Ovary (tissue), 9 donors: ENCODE measurements around the gene GAS2L1. TPM values are rescaled to one million over a fixed set of nuclear protein-coding genes. Genes with fewer than 3 reads are reported as not detected.

Experiments used
- microRNA-seq, 3 donors: library from miRNA; unstranded; fragments of <30 nt; microRNA quantifications; one replicate each; pipeline versions ENCODE4 to v1.2.0, GENCODE V29; 2019 to 2020
- polyA plus RNA-seq, 2 donors: library from polyadenylated mRNA; stranded (reverse); fragments of 200-250 nt in 1 of 2; fragments of 350-450 nt in 1 of 2; fragmentation: Illumina TruSeq in 1 of 2; extraction: RNeasy Lipid Tissue Mini Kit (QIAGEN cat#74804) in 1 of 2; gene quantifications; one replicate each; pipeline ENCODE4 v1.2.3, GENCODE V29; 2013 to 2014
- small RNA-seq: library from RNA; depleted of rRNA; stranded (forward); fragments of <200 nt; gene quantifications from one replicate; pipeline ENCODE3, GENCODE V24; 2016
- total RNA-seq, 7 donors: library from RNA; depleted of rRNA in 2 of 7; stranded (reverse); fragments of >200 nt in 2 of 7; fragmentation: NEBNext Ultra II Directional in 3 of 7; extraction: Animal tissue kit (Norgen Biotek cat#: 25700) in 3 of 7; gene quantifications; one replicate each; pipeline versions ENCODE4 v1.1.0 to v1.2.4, GENCODE V29; 2016 to 2023
- donor health status: DM: no; HTN: no; CAD: no; lungs with moderate emphysema.
- donor health status: DM: no; HTN: no; CAD: no.
- donor health status: Bipolar disorder and iron deficiency.
- donor health status: DM: yes; HTN: yes; CAD: no.
- donor health status: DM: no; HTN: no; CAD: no.
- donor health status: DM: yes; HTN: yes; CAD: no.

The GAS2L1 gene
- total and polyA plus RNA-seq, 9 donors = 2.1 to 21.0 (median 9.8) TPM

Small RNAs within 50 kb of the gene (microRNA-seq; reads per million reads assigned to microRNA genes)
- 5.4 to 16.6 (median 12.6) reads per million in 3 donors for gene MIR3653

Small RNAs within 50 kb of the gene (small RNA-seq; reads per million reads assigned to genes)
- not detected for gene MIR3653

Other genes with a start within 250 kb of the GAS2L1 start
- under 1 TPM in 5 of 7 donors, not detected in 2; 0.32 to 0.92 (median 0.35) TPM for gene C22orf31, start 244.8 kb upstream of the GAS2L1 start, total RNA-seq
- gene C22orf31, start 244.8 kb upstream of the GAS2L1 start, polyA plus RNA-seq = under 1 TPM; 0.20 to 0.73 TPM
- 10 to 100 TPM; 20.5 to 49.5 (median 40.1) TPM for gene KREMEN1, start 233.6 kb upstream of the GAS2L1 start, total RNA-seq
- gene KREMEN1, start 233.6 kb upstream of the GAS2L1 start, polyA plus RNA-seq = 10 to 100 TPM; 15.4 to 32.6 TPM
- 10 to 100 TPM in 1 of 7 donors, 1 to 10 TPM in 6; 6.7 to 10.8 (median 8.6) TPM for gene EMID1, start 100.8 kb upstream of the GAS2L1 start, total RNA-seq
- gene EMID1, start 100.8 kb upstream of the GAS2L1 start, polyA plus RNA-seq = 10 to 100 TPM in 1 of 2 donors, 1 to 10 TPM in 1; 2.6 to 11.2 TPM
- gene RHBDD3, start 38.7 kb upstream of the GAS2L1 start, total RNA-seq = 10 to 100 TPM; 16.9 to 26.8 (median 19.4) TPM
- gene RHBDD3, start 38.7 kb upstream of the GAS2L1 start, polyA plus RNA-seq = 10 to 100 TPM in 1 of 2 donors, 1 to 10 TPM in 1; 4.2 to 22.5 TPM
- 100 to 1,000 TPM; 127 to 191 (median 170) TPM for gene EWSR1, start 38.4 kb upstream of the GAS2L1 start, total RNA-seq
- 100 to 1,000 TPM; 136 to 175 TPM for gene EWSR1, start 38.4 kb upstream of the GAS2L1 start, polyA plus RNA-seq
- gene RASL10A, start 9.0 kb downstream of the GAS2L1 start, total RNA-seq = under 1 TPM in 4 of 7 donors, not detected in 3; 0.22 to 0.53 (median 0.41) TPM
- under 1 TPM; 0.30 to 0.45 TPM for gene RASL10A, start 9.0 kb downstream of the GAS2L1 start, polyA plus RNA-seq
- gene AP1B1, start 81.9 kb downstream of the GAS2L1 start, total RNA-seq = 10 to 100 TPM; 19.0 to 54.0 (median 36.8) TPM
- 10 to 100 TPM; 17.7 to 43.6 TPM for gene AP1B1, start 81.9 kb downstream of the GAS2L1 start, polyA plus RNA-seq
- not detected for gene RFPL1, start 131.9 kb downstream of the GAS2L1 start, total RNA-seq
- gene RFPL1, start 131.9 kb downstream of the GAS2L1 start, polyA plus RNA-seq = not detected
- gene NEFH, start 173.6 kb downstream of the GAS2L1 start, total RNA-seq = 10 to 100 TPM in 5 of 7 donors, 1 to 10 TPM in 2; 2.6 to 30.6 (median 12.4) TPM
- gene NEFH, start 173.6 kb downstream of the GAS2L1 start, polyA plus RNA-seq = 10 to 100 TPM in 1 of 2 donors, 1 to 10 TPM in 1; 7.2 to 26.6 TPM
- gene THOC5, start 247.1 kb downstream of the GAS2L1 start, total RNA-seq = 10 to 100 TPM; 26.2 to 46.1 (median 30.3) TPM
- 10 to 100 TPM; 33.5 to 51.6 TPM for gene THOC5, start 247.1 kb downstream of the GAS2L1 start, polyA plus RNA-seq